ENCODE results near the gene DDX39A.
"Not testable (repeated sequence)": the region's sequence is repeated elsewhere in the genome, so short reads cannot be mapped to it uniquely, and the experiment has no call there.

The DDX39A gene

GRCh38 chr19:14419106-14419813, at the start of gene DDX39A:
TSS of gene DDX39A (minus strand) at chr19:14419341. CDS start at chr19:14413220, 6,121 bp downstream.
- H3K4me1 ChIP-seq (ENCODE audit: insufficient read depth, low read length) = peaks cover 7% of the 10 kb centered on the region; the same call in 1 of the 2 replicates
- no peaks in the 10 kb centered on the region for H3K27me3 ChIP-seq (ENCODE audit: insufficient read depth, low read length)
- peak within 1 kb of the TSS; percentile 70 for H3K27ac ChIP-seq (ENCODE audit: low read length)
- H3K9me3 ChIP-seq (ENCODE audit: insufficient read depth, low read depth, low read length) = no peaks in the 10 kb centered on the region
- H3K9ac ChIP-seq (ENCODE audit: low read depth, low read length) = peak within 1 kb of the TSS; percentile 82; the same call in 1 of the 2 replicates
- H3K4me3 ChIP-seq (ENCODE audit: low read length) = peak within 1 kb of the TSS; percentile 95
- H3K36me3 ChIP-seq (ENCODE audit: insufficient read depth, low read depth, low read length) = peaks cover 15% of the 10 kb centered on the region

GRCh38 chr19:14467816-14468215, 48.7 kb upstream of the DDX39A start:
- Histone ChIP-seq H3K36me3 (ENCODE audit: insufficient read depth, low read depth, low read length) (peaks cover 42% of the 10 kb centered on the region), H3K9ac (ENCODE audit: low read depth, low read length) (no peak overlapping the region), H3K27ac (ENCODE audit: low read length) (no peak overlapping the region), H3K9me3 (ENCODE audit: insufficient read depth, low read depth, low read length) (no peaks in the 10 kb centered on the region), H3K4me3 (ENCODE audit: low read length) (no peak overlapping the region), H3K27me3 (ENCODE audit: insufficient read depth, low read length) (no peaks in the 10 kb centered on the region; the same call in 1 of the 2 replicates), H3K4me1 (ENCODE audit: insufficient read depth, low read length) (no peaks in the 10 kb centered on the region)

GRCh38 chr19:14467391-14467790, 48.2 kb upstream of the DDX39A start:
- Histone ChIP-seq H3K36me3 (ENCODE audit: insufficient read depth, low read depth, low read length) (peaks cover 42% of the 10 kb centered on the region), H3K4me1 (ENCODE audit: insufficient read depth, low read length) (no peaks in the 10 kb centered on the region), H3K27me3 (ENCODE audit: insufficient read depth, low read length) (no peaks in the 10 kb centered on the region), H3K27ac (ENCODE audit: low read length) (no peak overlapping the region), H3K9ac (ENCODE audit: low read depth, low read length) (no peak overlapping the region), H3K9me3 (ENCODE audit: insufficient read depth, low read depth, low read length) (no peaks in the 10 kb centered on the region), H3K4me3 (ENCODE audit: low read length) (no peak overlapping the region)

GRCh38 chr19:14463747-14464146, 44.6 kb upstream of the DDX39A start:
- peaks cover 48% of the 10 kb centered on the region for H3K36me3 ChIP-seq (ENCODE audit: insufficient read depth, low read depth, low read length)
- H3K4me1 ChIP-seq (ENCODE audit: insufficient read depth, low read length) = no peaks in the 10 kb centered on the region
- H3K27me3 ChIP-seq (ENCODE audit: insufficient read depth, low read length) = no peaks in the 10 kb centered on the region
- no peak overlapping the region for H3K9ac ChIP-seq (ENCODE audit: low read depth, low read length)
- no peak overlapping the region for H3K4me3 ChIP-seq (ENCODE audit: low read length)
- no peaks in the 10 kb centered on the region for H3K9me3 ChIP-seq (ENCODE audit: insufficient read depth, low read depth, low read length)
- no peak overlapping the region for H3K27ac ChIP-seq (ENCODE audit: low read length)

- H3K4me3 ChIP-seq (ENCODE audit: low read length); H3K4me1 ChIP-seq (ENCODE audit: insufficient read depth, low read length); H3K9me3 ChIP-seq (ENCODE audit: insufficient read depth, low read depth, low read length); H3K27me3 ChIP-seq (ENCODE audit: insufficient read depth, low read length); H3K27ac ChIP-seq (ENCODE audit: low read length); H3K9ac ChIP-seq (ENCODE audit: low read depth, low read length): not testable (repeated sequence)
- H3K36me3 ChIP-seq (ENCODE audit: insufficient read depth, low read depth, low read length) = peaks cover 47% of the 10 kb centered on the region
Measured at GRCh38 chr19:14462401-14462800, 43.3 kb upstream of the DDX39A start.

- H3K9me3 ChIP-seq (ENCODE audit: insufficient read depth, low read depth, low read length) = no peaks in the 10 kb centered on the region
- no peak overlapping the region for H3K9ac ChIP-seq (ENCODE audit: low read depth, low read length)
- no peak overlapping the region for H3K27ac ChIP-seq (ENCODE audit: low read length)
- H3K4me3 ChIP-seq (ENCODE audit: low read length) = no peak overlapping the region
- H3K4me1 ChIP-seq (ENCODE audit: insufficient read depth, low read length) = no peaks in the 10 kb centered on the region
- peaks cover 45% of the 10 kb centered on the region for H3K36me3 ChIP-seq (ENCODE audit: insufficient read depth, low read depth, low read length)
- H3K27me3 ChIP-seq (ENCODE audit: insufficient read depth, low read length) = no peaks in the 10 kb centered on the region
Measured at GRCh38 chr19:14460935-14461334, 41.8 kb upstream of the DDX39A start.

- Histone ChIP-seq H3K9me3 (ENCODE audit: insufficient read depth, low read depth, low read length) (no peaks in the 10 kb centered on the region), H3K4me1 (ENCODE audit: insufficient read depth, low read length) (no peaks in the 10 kb centered on the region), H3K36me3 (ENCODE audit: insufficient read depth, low read depth, low read length) (peaks cover 41% of the 10 kb centered on the region), H3K27me3 (ENCODE audit: insufficient read depth, low read length) (no peaks in the 10 kb centered on the region), H3K9ac (ENCODE audit: low read depth, low read length) (no peak overlapping the region), H3K4me3 (ENCODE audit: low read length) (no peak overlapping the region), H3K27ac (ENCODE audit: low read length) (no peak overlapping the region)
Measured at GRCh38 chr19:14459703-14460102, 40.6 kb upstream of the DDX39A start.

- not testable (repeated sequence) for H3K4me1 ChIP-seq (ENCODE audit: insufficient read depth, low read length); H3K4me3 ChIP-seq (ENCODE audit: low read length); H3K9me3 ChIP-seq (ENCODE audit: insufficient read depth, low read depth, low read length); H3K9ac ChIP-seq (ENCODE audit: low read depth, low read length); H3K27me3 ChIP-seq (ENCODE audit: insufficient read depth, low read length); H3K27ac ChIP-seq (ENCODE audit: low read length)
- H3K36me3 ChIP-seq (ENCODE audit: insufficient read depth, low read depth, low read length) = peaks cover 49% of the 10 kb centered on the region
Measured at GRCh38 chr19:14452303-14452702, 33.2 kb upstream of the DDX39A start.

- Histone ChIP-seq H3K4me3 (ENCODE audit: low read length) (no peak overlapping the region), H3K4me1 (ENCODE audit: insufficient read depth, low read length) (no peaks in the 10 kb centered on the region), H3K27me3 (ENCODE audit: insufficient read depth, low read length) (no peaks in the 10 kb centered on the region), H3K9me3 (ENCODE audit: insufficient read depth, low read depth, low read length) (no peaks in the 10 kb centered on the region), H3K27ac (ENCODE audit: low read length) (no peak overlapping the region), H3K9ac (ENCODE audit: low read depth, low read length) (no peak overlapping the region), H3K36me3 (ENCODE audit: insufficient read depth, low read depth, low read length) (peaks cover 63% of the 10 kb centered on the region)
Measured at GRCh38 chr19:14450876-14451275, 31.7 kb upstream of the DDX39A start.

GRCh38 chr19:14450168-14450874, 31.2 kb upstream of the DDX39A start:
- no peaks in the 10 kb centered on the region for H3K9me3 ChIP-seq (ENCODE audit: insufficient read depth, low read depth, low read length)
- peaks cover 66% of the 10 kb centered on the region for H3K36me3 ChIP-seq (ENCODE audit: insufficient read depth, low read depth, low read length)

GRCh38 chr19:14449321-14449720, 30.2 kb upstream of the DDX39A start:
- Histone ChIP-seq H3K36me3 (ENCODE audit: insufficient read depth, low read depth, low read length) (peaks cover 65% of the 10 kb centered on the region), H3K9me3 (ENCODE audit: insufficient read depth, low read depth, low read length) (no peaks in the 10 kb centered on the region), H3K27me3 (ENCODE audit: insufficient read depth, low read length) (no peaks in the 10 kb centered on the region), H3K27ac (ENCODE audit: low read length) (no peak overlapping the region), H3K9ac (ENCODE audit: low read depth, low read length) (no peak overlapping the region), H3K4me3 (ENCODE audit: low read length) (no peak overlapping the region), H3K4me1 (ENCODE audit: insufficient read depth, low read length) (no peaks in the 10 kb centered on the region)

More at GRCh38 chr19:14450168-14450874, 31.2 kb upstream of the DDX39A start:
- Histone ChIP-seq H3K27ac (ENCODE audit: low read length) (no peak overlapping the region), H3K27me3 (ENCODE audit: insufficient read depth, low read length) (no peaks in the 10 kb centered on the region), H3K4me3 (ENCODE audit: low read length) (no peak overlapping the region), H3K4me1 (ENCODE audit: insufficient read depth, low read length) (no peaks in the 10 kb centered on the region), H3K9ac (ENCODE audit: low read depth, low read length) (no peak overlapping the region)

Data from iPS-20b (cell line).